SU-DHL-6 (cell line): ENCODE measurements around the gene TMEM164.

Experiments used
- CTCF ChIP-seq: fragments of 200-600 bp; sonication (generic); IDR thresholded peaks from one replicate; pipeline ENCODE4 v1.5.1; 2017; ENCODE audit warnings: antibody characterized with exemption, mild to moderate bottlenecking, low read length, moderate library complexity; ENCODE audit not compliant: insufficient read depth, poor library complexity, severe bottlenecking
- EZH2phosphoT487 ChIP-seq: fragments of 200-600 bp; sonication (generic), shearing (Covaris generic); conservative IDR thresholded peaks from 2 replicates; pipeline ENCODE4 v1.6.1; 2018; ENCODE audit warnings: mild to moderate bottlenecking, antibody characterized with exemption, low read length, moderate library complexity, mixed read lengths

GRCh38 chrX:109958266-109958665 lies 44.6 kb upstream of the TMEM164 start:
- TF ChIP-seq CTCF (no peak), EZH2phosphoT487 (no peak)
